ACC112 (cell line): Measurements from ENCODE around the gene ZDHHC11.
"Not testable (repeated sequence)": the region's sequence is repeated elsewhere in the genome, so short reads cannot be mapped to it uniquely, and the experiment has no call there.

Experiments
- H2AFZ ChIP-seq: fragments of 200-600 bp; sonication (generic); one replicate; pipeline ENCODE4 v1.6.0; 2017; ENCODE audit warnings: antibody characterized with exemption, low read length; ENCODE audit not compliant: unreplicated experiment
- H3K27ac ChIP-seq: fragments of 200-600 bp; sonication (generic); 2 replicates; pipeline ENCODE4 v1.5.1; 2014; ENCODE audit warnings: low read depth, mild to moderate bottlenecking, antibody characterized with exemption, low read length, moderate library complexity
- H3K27me3 ChIP-seq: fragments of 200-600 bp; sonication (generic); 2 replicates; pipeline ENCODE4 v1.6.1; 2014; ENCODE audit warnings: mild to moderate bottlenecking, antibody characterized with exemption, low read length, moderate library complexity, mixed read lengths; ENCODE audit not compliant: insufficient read depth
- H3K36me3 ChIP-seq: fragments of 200-600 bp; sonication (generic); 2 replicates; pipeline ENCODE4 v1.6.1; 2016; ENCODE audit warnings: mild to moderate bottlenecking, antibody characterized with exemption, low read length, moderate library complexity, mixed read lengths; ENCODE audit not compliant: insufficient read depth
- H3K4me1 ChIP-seq: fragments of 200-600 bp; sonication (generic); one replicate; pipeline ENCODE4 v1.6.1; 2016; ENCODE audit warnings: low read length, mixed read lengths; ENCODE audit not compliant: insufficient read depth, unreplicated experiment, control insufficient read depth
- H3K4me3 ChIP-seq: fragments of 200-600 bp; sonication (generic); 2 replicates; pipeline ENCODE4 v1.5.1; 2014; ENCODE audit warnings: mild to moderate bottlenecking, low read depth, low read length
- H3K79me2 ChIP-seq: fragments of 200-600 bp; sonication (generic); one replicate; pipeline ENCODE4 v1.6.0; 2016; ENCODE audit warnings: low read length; ENCODE audit not compliant: control insufficient read depth, unreplicated experiment, insufficient read depth

Gene ZDHHC11

DNA sequence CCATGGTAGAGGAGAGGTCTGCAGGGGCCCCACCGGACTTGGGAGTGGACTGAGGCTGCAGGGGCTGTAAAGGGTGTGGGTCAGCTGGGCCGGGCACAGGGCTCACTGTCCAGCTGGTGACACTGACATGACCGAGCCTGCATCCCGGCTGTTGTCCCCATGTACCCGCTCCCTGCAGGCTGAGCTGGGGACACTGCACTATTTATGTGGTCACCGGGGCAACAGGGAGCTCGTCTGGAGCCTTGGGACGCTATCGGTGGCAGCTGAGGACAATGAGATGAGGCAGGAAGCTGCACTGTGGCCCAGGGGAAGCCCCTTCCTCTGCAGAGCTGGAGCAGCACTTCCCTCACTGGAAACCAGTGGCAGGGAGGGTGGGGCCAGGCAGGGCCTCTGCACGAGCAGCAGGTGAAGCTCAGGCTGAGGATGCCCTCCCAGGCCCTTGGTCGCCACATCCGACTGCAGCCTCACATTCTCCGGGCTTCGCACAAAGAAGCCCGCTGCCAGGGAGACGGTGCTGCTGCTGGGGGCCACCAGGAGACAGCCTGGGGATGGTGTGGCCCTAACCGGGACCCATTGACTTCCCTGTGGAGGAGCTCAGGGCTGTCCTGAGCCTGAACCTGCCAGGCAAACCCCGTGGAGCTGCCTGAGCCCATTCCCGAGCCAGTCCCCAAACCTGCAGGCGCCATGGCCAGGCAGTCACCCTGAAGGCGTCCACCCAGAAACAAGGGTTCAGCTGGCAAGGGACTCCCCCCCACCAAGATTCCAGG lies 92.7 kb downstream of the ZDHHC11 start:
- H3K4me3 ChIP-seq = no peak overlapping the region
- no peaks in the 10 kb centered on the region for H3K36me3 ChIP-seq
- no peaks in the 10 kb centered on the region for H3K79me2 ChIP-seq
- no peak overlapping the region for H2AFZ ChIP-seq
- peaks cover 23% of the 10 kb centered on the region for H3K27me3 ChIP-seq
- H3K4me1 ChIP-seq = no peaks in the 10 kb centered on the region
- H3K27ac ChIP-seq = no peak overlapping the region

GRCh38 chr5:757346-757930 lies 93.3 kb downstream of the ZDHHC11 start:
- H3K27me3 ChIP-seq = peaks cover 23% of the 10 kb centered on the region
- no peak overlapping the region for H3K4me3 ChIP-seq
- no peaks in the 10 kb centered on the region for H3K79me2 ChIP-seq
- H2AFZ ChIP-seq = no peak overlapping the region
- H3K4me1 ChIP-seq = no peaks in the 10 kb centered on the region
- H3K27ac ChIP-seq = no peak overlapping the region
- no peaks in the 10 kb centered on the region for H3K36me3 ChIP-seq

DNA sequence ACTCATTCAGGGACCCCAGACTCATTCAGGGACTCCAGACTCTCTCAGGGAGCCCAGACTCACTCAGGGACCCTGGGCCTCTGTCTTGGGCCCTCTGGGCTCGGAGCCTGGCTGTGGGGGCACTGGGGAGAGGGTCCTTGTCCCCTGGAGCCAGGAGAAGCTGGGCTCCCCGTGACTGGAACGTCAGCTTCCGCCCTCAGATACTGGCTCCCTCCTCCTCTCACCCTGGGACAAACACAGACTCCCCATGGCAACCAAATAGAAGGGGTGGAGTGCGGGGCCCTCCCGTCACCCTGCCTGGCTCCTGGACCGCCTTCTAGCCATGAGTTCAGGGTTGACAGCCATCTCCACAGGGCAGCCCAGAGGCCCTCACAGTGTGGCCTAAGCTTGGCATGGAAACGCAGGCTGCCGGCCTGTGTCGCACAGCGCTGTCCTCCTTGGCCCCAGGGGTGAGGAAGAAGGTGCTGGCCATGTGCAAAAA lies 93.9 kb downstream of the ZDHHC11 start:
- H3K27ac ChIP-seq = no peak overlapping the region
- no peak overlapping the region for H2AFZ ChIP-seq
- no peaks in the 10 kb centered on the region for H3K79me2 ChIP-seq
- peaks cover 23% of the 10 kb centered on the region for H3K27me3 ChIP-seq
- no peak overlapping the region for H3K4me3 ChIP-seq
- H3K36me3 ChIP-seq = no peaks in the 10 kb centered on the region
- H3K4me1 ChIP-seq = no peaks in the 10 kb centered on the region

DNA sequence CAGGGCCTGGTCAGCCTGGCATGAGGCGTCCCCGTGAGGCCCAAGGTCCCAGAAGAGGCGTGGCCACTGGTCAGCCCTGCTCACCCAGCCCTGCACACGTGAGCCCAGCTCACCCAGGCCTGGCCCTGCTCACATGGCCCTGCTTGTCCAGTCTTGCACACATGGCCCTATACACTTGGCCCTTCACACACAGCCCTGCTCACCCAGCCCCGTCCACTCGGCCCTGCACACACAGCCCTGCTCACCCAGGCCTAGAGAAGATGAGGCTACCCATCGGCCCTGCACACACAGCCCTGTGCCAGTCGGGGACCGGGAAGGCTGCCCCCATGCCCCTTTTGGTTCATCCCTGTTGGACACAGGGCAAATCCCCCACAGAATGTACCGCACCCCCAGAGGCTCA lies 94.6 kb downstream of the ZDHHC11 start:
- Histone ChIP-seq H3K4me3 (no peak overlapping the region), H3K36me3 (no peaks in the 10 kb centered on the region), H3K27ac (no peak overlapping the region), H2AFZ (no peak overlapping the region), H3K4me1 (no peaks in the 10 kb centered on the region), H3K27me3 (peaks cover 23% of the 10 kb centered on the region), H3K79me2 (no peaks in the 10 kb centered on the region)

- H3K4me1 ChIP-seq, H3K79me2 ChIP-seq, H3K27ac ChIP-seq, H3K4me3 ChIP-seq, H3K36me3 ChIP-seq, H2AFZ ChIP-seq: not testable (repeated sequence)
- peaks cover 18% of the 10 kb centered on the region for H3K27me3 ChIP-seq
Observed at GRCh38 chr5:754143-754632, 96.6 kb downstream of the ZDHHC11 start.

DNA sequence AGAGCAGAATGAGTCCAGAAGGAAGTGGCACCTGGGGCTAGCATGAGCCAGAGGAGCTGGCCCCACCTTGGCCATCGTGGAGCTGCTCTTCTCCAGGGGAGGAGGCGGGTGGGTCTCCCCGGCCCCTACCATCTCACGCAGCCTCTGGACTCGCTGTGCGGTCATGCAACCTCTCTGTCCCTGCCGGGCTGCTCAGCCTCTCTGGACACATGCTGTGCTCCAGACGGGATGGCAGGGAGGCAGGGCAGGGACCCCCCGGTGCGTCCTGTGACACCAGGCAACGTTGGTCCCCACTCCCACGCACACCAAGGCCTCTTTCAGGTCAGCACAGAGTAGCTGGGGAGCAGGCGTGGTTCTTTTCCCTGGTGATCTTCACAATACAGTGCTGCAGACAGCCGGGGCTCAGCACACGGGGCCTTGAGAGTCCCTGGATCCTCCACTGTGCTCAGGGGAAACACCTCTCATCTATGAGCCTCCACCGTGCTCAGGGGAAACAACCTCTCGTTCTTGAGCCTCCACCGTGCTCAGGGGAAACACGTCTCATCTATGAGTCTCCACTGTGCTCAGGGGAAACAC lies 97.1 kb downstream of the ZDHHC11 start:
- H3K27ac ChIP-seq, H3K4me3 ChIP-seq, H3K36me3 ChIP-seq, H3K4me1 ChIP-seq, H3K79me2 ChIP-seq, H2AFZ ChIP-seq: not testable (repeated sequence)
- peaks cover 14% of the 10 kb centered on the region for H3K27me3 ChIP-seq

- not testable (repeated sequence) for H3K4me3 ChIP-seq, H3K27me3 ChIP-seq, H3K27ac ChIP-seq, H2AFZ ChIP-seq, H3K4me1 ChIP-seq, H3K79me2 ChIP-seq, H3K36me3 ChIP-seq
Observed at GRCh38 chr5:752532-753115, 98.2 kb downstream of the ZDHHC11 start.

DNA sequence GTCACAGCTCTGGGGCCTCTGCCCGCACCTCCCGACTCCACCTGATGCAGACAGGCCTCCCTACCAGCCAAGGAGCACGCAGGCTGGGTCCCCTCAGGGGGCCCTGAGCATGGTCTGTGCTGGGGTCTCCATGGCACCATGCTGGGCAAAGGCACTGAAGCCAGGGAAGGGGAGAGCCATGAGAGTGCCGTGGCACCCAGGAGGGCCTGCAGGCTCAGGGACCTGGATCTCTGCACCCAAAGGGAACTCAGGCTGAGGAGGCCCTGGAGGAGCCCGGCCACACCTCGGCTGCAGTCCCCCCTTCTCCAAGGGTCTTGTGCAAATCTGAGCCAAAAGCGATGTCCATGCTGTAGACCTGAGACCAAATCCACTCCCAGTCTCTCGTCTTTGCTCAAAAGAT lies 98.8 kb downstream of the ZDHHC11 start:
- not testable (repeated sequence) for H3K27ac ChIP-seq, H3K36me3 ChIP-seq, H3K27me3 ChIP-seq, H3K4me3 ChIP-seq, H3K4me1 ChIP-seq, H3K79me2 ChIP-seq, H2AFZ ChIP-seq

GRCh38 chr5:751496-751895 lies 99.3 kb downstream of the ZDHHC11 start:
- Histone ChIP-seq H2AFZ (no peak overlapping the region), H3K36me3 (no peaks in the 10 kb centered on the region), H3K4me1 (no peaks in the 10 kb centered on the region), H3K27ac (no peak overlapping the region), H3K79me2 (no peaks in the 10 kb centered on the region), H3K4me3 (no peak overlapping the region), H3K27me3 (no peaks in the 10 kb centered on the region)

DNA sequence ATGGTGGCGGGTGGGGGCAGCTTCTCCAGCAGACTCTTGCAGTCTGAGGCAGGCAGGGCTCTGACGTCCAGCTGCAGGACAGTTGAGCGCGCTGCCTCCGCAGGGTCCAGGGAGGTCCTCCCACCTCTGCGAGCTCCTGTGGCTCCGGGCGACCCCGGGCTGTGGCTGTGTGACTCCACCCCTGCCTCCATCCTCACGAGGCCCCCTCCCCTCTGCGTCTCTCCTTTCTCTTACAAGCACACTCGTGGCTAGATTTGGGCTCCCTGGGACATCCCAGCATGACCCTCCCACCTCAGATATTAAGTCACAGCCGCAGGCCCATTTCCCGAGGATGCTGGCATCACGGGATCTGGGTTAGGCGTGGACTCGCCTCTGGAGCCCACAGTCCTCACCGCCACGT lies 100.6 kb downstream of the ZDHHC11 start:
- not testable (repeated sequence) for H3K4me1 ChIP-seq, H3K4me3 ChIP-seq, H3K79me2 ChIP-seq, H3K36me3 ChIP-seq, H2AFZ ChIP-seq, H3K27me3 ChIP-seq, H3K27ac ChIP-seq
